Kidney (tissue), 14 donors: ENCODE data around the gene FAM221B. TPM values are rescaled to one million over a fixed set of nuclear protein-coding genes. Genes with fewer than 3 reads are reported as not detected.

Experiments used
- DNase-seq, 5 donors: peaks; one replicate each; pipeline ENCODE4 v3.0.0-alpha.2; 2013 to 2020
- FAIRE-seq: peaks from 2 replicates; lab custom pipeline; 2012; peaks lifted over from hg19 to GRCh38; lab: Jason Lieb, UNC
- H3K27ac ChIP-seq, 2 donors: one replicate each; pipeline ENCODE4 v1.7.0; 2013; ENCODE audit warnings: low read depth in 2 of 2, low read length in 2 of 2, inconsistent platforms in 1 of 2
- H3K27me3 ChIP-seq: one replicate; pipeline ENCODE4 v1.7.1; 2013; ENCODE audit warnings: low read length, inconsistent platforms; ENCODE audit not compliant: control insufficient read depth, insufficient read depth
- H3K36me3 ChIP-seq, 3 donors: one replicate each; pipeline versions ENCODE4 v1.7.0 to v1.7.1; 2013; ENCODE audit warnings: low read length in 3 of 3, control low read depth in 1 of 3, inconsistent platforms in 1 of 3; ENCODE audit not compliant: insufficient read depth in 3 of 3, control insufficient read depth in 2 of 3
- H3K4me1 ChIP-seq, 3 donors: one replicate each; pipeline versions ENCODE4 v1.7.0 to v1.7.1; 2013; ENCODE audit warnings: low read length in 3 of 3, inconsistent platforms in 1 of 3, low read depth in 1 of 3; ENCODE audit not compliant: control insufficient read depth in 2 of 3, insufficient read depth in 2 of 3
- H3K4me3 ChIP-seq, 3 donors: one replicate each; pipeline versions ENCODE4 v1.7.0 to v1.8.1; 2013; ENCODE audit warnings: low read length in 3 of 3, control low read depth in 1 of 3, inconsistent platforms in 1 of 3
- H3K9ac ChIP-seq, 3 donors: one replicate each; pipeline versions ENCODE4 v1.7.0 to v1.7.1; 2013; ENCODE audit warnings: low read length in 3 of 3, control low read depth in 1 of 3, inconsistent platforms in 1 of 3
- H3K9me3 ChIP-seq, 3 donors: one replicate each; pipeline versions ENCODE4 v1.7.0 to v1.7.1; 2013; ENCODE audit warnings: low read length in 3 of 3, control low read depth in 1 of 3, inconsistent platforms in 1 of 3; ENCODE audit not compliant: control insufficient read depth in 2 of 3, insufficient read depth in 1 of 3
- CTCF ChIP-seq: IDR thresholded peaks from 3 replicates; pipeline ENCODE4 v1.5.1; 2012; ENCODE audit warnings: mild to moderate bottlenecking, moderate library complexity, borderline replicate concordance; ENCODE audit not compliant: insufficient read depth; ENCODE audit errors: extremely low read depth
- intact Hi-C: fragments of 100-400 bp; cut with DNase I; formaldehyde crosslinking; loops from one replicate; pipeline ENCODE4 v1.11.1; 2022
- polyA plus RNA-seq: library from polyadenylated mRNA; stranded (reverse); fragments of 350-450 nt; fragmentation: Illumina TruSeq; extraction: RNeasy Lipid Tissue Mini Kit (QIAGEN cat#74804); gene quantifications from one replicate; pipeline ENCODE4 v1.2.3, GENCODE V29; 2014; ENCODE audit warnings: low read depth, low replicate concordance; ENCODE audit not compliant: insufficient read depth
- total RNA-seq: library from RNA; stranded (reverse); fragmentation: NEBNext Ultra II Directional; extraction: Animal tissue kit (Norgen Biotek cat#: 25700); gene quantifications from one replicate; pipeline ENCODE4 v1.2.1, GENCODE V29; 2021
- donor health status: control.
- donor health status: control.
- donor health status: control.
- donor health status: control.
- donor health status: control.
- donor health status: DM: yes; HTN: yes; CAD: no.
- donor health status: Normal renal cell carcinoma (clear cell type).

FAM221B gene
- total and polyA plus RNA-seq, 2 donors from 2014 or later: not detected

DNA sequence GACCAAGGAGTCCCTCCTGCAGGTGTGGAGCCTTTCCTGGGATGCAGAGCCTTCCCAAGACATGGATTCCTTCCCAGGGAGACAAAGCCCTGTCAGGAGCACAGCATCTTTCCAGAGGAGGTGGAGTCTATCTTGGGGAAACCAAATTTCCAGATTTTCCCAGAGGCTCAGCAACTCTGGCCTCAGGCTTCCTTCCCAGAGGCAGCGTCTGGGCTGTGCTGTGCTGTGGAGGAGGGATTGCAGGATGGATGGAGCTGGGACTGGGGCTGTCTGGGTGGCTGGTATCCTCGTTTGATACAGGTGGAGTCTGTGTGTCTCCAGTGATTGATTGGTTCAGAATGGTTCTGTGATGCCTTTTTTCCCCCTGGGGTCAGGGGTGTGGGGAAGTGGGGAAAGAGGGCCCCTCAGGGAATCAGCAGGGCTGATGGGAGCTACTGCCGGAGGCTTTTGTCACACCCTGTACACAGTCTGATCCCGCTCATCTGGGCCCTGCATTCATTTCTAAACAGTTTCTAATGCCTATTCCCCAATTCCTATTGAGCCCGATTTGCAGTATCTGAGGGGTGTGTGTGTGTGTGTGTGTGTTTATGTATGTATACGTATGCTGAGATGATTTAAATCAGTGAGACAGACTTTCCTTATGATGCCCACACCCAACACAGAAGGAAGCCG lies 25.7 kb upstream of the FAM221B start:
- H3K9ac ChIP-seq: no peak overlapping the region
- no peak for FAIRE-seq

GRCh38 chr9:35852876-35853865 lies 24.6 kb upstream of the FAM221B start:
- FAIRE-seq: no peak

More for the DNA sequence above, 25.7 kb upstream of the FAM221B start:
- no peaks in the 10 kb centered on the region for H3K36me3 ChIP-seq
- peak in 2 of 5 donors; percentile 2 to 20 for DNase-seq
- no peak overlapping the region for H3K4me3 ChIP-seq
- TF ChIP-seq CTCF: no peak
- no peaks in the 10 kb centered on the region for H3K9me3 ChIP-seq
- intact Hi-C loops: no loop called here
- no peaks in the 10 kb centered on the region for H3K4me1 ChIP-seq
- H3K27ac ChIP-seq: no peak overlapping the region
- no peaks in the 10 kb centered on the region for H3K27me3 ChIP-seq

DNA sequence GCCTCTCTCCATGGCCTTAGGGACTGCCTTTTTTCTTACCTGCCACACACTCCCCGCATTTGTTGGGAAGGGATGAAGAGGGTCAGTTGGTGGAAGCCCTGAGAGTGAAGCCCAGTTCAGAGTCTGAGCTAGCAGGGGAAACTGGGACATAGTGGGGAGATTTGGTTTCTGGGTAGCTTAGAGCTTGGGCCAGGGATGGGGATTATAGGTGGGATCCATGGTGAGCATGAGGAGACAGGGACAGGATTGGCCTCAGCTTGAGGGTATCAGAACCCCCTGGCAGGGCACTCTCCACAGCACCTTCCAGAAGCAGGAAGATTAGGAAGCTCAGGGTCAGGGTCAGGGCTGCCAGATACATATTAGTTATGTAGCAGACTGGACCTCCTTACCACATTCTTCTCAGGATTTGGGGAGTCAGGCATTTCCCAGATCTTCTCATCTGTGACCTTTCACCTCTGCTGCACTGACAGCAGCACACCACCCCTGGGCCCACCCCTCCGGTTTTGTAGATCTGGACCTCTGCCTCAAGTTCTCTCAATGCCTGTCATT lies 23.8 kb upstream of the FAM221B start:
- intact Hi-C loops: no loop called here
- peak in 1 of 5 donors; percentile 26 for DNase-seq
- TF ChIP-seq CTCF: no peak
- H3K4me1 ChIP-seq: no peaks in the 10 kb centered on the region
- no peak overlapping the region for H3K27ac ChIP-seq
- peaks cover 0 to under 1% (median 0%) of the 10 kb centered on the region in 3 donors for H3K36me3 ChIP-seq
- no peaks in the 10 kb centered on the region for H3K27me3 ChIP-seq
- no peak overlapping the region for H3K4me3 ChIP-seq
- H3K9me3 ChIP-seq: no peaks in the 10 kb centered on the region
- H3K9ac ChIP-seq: no peak overlapping the region
- FAIRE-seq: no peak

More at GRCh38 chr9:35852876-35853865, 24.6 kb upstream of the FAM221B start:
- Histone ChIP-seq H3K9me3 (no peaks in the 10 kb centered on the region), H3K4me3 (no peak overlapping the region), H3K4me1 (no peaks in the 10 kb centered on the region), H3K36me3 (no peaks in the 10 kb centered on the region), H3K27ac (no peak overlapping the region), H3K27me3 (no peaks in the 10 kb centered on the region), H3K9ac (no peak overlapping the region)
- DNase-seq: peak in 1 of 5 donors; percentile 13
- TF ChIP-seq CTCF: no peak
- intact Hi-C loops: no loop called here
